ENCODE data around the gene NAT14.

DNA sequence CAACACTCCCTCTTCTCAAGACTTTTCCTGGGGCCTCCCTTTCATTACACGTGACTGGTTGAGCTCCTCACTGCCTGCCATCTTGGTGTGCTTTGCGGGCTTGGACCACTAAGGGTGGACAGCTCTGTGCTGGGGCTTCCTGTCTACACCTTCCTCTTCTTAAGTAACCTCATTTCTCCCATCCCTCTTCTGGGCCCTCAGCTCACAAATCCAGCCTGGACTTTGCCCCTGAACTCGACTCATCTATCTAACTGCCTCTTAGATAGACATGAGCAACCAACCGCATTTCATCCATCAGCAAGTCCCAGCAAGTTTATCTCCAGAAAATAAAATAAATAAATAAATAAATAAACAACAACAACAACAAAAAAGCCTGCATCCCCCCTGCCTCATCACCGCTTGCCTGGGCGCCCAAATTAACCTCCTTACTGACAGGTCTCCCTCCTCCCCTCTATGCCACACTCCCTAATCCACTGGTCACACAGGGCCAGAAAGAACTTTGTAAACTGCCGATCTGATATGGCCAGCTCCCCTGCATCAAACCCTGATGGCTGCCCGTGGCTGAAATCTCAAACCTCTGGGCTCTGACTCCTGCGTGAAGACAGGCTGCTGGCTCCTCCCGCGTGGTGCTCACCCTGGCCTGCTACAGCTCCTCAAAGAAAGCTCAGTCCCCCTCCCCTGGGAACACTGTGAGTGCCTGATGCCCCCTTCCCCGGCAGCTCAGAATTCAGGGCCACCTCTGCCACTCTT, 31.3 kb upstream of the NAT14 start:
- TF ChIP-seq POLR2AphosphoS5 (IDR thresholded peaks at IDR 0.05; ENCODE audit: low read depth, low read length) (no peak), POLR2A (IDR thresholded peaks at IDR 0.05; ENCODE audit: low read depth, low read length) (no peak), TAF1 (IDR thresholded peaks at IDR 0.05; ENCODE audit: borderline replicate concordance, low read depth, low read length) (no peak)

Data from GM12892 (cell line).